SW480 (cell line): Measurements from ENCODE around the gene PTPDC1.

Experiments used
- DNase-seq: peaks from one replicate; pipeline ENCODE4 v3.0.0-alpha.2; 2016; ENCODE audit warnings: low spot score

PTPDC1 gene, protein sequence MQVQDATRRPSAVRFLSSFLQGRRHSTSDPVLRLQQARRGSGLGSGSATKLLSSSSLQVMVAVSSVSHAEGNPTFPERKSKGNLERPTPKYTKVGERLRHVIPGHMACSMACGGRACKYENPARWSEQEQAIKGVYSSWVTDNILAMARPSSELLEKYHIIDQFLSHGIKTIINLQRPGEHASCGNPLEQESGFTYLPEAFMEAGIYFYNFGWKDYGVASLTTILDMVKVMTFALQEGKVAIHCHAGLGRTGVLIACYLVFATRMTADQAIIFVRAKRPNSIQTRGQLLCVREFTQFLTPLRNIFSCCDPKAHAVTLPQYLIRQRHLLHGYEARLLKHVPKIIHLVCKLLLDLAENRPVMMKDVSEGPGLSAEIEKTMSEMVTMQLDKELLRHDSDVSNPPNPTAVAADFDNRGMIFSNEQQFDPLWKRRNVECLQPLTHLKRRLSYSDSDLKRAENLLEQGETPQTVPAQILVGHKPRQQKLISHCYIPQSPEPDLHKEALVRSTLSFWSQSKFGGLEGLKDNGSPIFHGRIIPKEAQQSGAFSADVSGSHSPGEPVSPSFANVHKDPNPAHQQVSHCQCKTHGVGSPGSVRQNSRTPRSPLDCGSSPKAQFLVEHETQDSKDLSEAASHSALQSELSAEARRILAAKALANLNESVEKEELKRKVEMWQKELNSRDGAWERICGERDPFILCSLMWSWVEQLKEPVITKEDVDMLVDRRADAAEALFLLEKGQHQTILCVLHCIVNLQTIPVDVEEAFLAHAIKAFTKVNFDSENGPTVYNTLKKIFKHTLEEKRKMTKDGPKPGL

DNA sequence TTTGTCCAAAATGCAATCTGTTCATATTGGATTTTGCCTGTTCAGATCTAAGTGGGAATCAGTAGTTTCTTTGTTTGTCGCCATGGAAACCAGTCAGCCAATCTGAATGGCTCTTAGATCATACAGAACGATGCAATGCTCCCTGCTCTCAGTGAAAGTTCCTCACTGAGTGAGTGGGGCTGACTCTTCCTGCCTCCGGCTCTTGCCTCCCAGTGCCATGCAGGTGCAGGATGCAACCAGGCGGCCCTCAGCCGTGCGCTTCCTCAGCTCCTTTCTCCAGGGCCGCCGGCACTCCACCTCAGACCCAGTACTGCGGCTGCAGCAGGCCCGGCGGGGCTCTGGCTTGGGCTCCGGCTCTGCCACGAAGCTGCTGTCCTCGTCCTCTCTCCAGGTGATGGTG, at the start of gene PTPDC1:
Gene PTPDC1, plus strand, starts transcription at position 151 of the 400 bp plus-strand sequence. Its CDS starts 67 bp downstream, at position 218.
- DNase-seq, result peak; percentile 76

DNA sequence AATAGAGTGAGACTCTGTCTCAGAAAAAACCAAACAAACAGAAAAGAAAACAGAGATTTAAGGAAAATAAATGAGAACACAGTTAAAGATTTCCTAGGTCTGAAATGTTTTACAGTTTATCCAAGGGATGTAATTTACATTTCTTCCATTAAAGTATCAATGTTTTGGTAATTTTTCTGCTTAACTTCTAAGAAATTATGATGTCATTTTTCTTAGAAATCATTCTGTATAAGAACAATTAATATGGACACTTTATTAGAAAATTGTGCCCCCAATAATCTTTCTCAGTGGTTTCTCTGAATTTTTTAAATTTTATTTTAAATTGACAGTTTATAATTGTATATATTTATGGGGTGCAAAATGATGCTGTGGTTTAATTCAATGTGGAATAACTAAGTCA, 49.8 kb upstream of the PTPDC1 start:
- DNase-seq, result no peak

DNA sequence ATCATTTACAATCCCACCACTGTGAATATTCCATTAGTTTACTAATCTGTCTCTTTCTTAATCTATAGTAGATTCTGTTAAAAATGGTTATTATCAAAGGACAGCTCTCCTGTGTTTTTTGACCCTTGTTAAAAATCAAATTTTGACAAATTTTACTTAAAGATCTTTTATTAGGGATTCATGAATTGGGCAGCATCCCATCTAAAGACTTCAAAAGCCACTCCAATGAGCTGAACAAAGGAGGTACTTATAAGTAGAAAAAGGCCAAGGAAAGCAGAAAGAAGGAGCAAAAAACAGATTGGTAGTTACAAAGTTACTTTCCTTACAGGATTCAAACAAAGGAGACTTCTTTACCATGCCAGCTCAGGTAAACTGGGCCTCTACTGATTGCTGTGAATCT, 44.5 kb upstream of the PTPDC1 start:
- no peak for DNase-seq

DNA sequence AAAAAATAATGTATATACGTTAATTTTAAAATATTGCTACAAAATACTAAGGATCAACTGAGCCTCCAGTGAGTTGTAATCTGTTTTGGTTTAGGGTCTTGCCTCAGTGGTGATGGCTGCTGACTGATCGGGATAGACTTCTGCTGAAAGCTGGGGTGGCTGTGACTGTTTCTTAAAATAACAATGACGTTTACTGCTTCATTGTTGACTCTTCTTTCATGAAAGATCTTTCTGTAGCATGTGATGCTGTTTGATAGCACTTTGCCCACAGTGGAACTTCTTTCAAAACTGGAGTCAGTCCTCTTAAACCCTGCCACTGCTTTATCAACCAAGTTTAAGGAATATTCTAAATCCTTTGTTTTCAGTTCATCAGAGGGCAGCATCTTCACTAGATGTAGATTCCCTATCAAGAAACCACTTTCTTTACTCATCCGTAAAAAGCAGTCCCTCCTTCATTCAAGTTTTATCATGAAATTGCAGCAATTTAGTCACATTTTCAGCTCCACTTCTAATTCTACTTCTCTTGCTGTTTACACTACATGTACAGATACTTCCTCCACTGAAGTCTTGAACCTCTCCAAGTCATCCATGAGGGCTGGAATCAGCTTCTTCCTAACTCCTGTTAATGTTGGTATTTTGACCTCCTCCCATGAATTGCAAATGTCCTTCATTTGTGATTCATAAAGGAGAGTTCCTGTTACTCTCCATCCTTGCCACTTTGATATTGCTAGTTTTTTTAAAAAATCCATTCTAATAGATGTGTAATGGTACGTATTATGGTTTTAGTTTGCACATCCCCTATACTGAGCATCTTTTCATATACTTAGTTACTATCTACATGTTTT, 41.5 kb upstream of the PTPDC1 start:
- no peak for DNase-seq

DNA sequence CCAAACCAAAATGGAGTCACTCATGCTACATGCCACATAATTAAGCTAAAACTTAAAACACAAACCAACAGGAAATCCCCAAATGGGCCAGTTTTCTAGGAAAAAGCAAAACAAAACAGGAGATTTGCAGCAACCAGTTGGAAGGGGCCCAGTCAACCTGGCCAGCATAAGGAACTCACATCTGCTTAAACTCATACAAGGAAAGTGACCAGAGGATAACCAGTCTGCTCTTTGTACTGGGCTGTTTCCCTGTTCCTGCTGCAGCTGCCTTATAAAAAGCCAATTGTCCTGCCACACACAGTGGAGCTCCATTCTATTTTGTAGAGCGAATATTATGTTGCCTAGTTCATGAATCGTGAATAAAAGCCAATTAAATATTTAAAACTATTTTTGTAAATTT, 29.5 kb upstream of the PTPDC1 start:
- DNase-seq, result no peak

DNA sequence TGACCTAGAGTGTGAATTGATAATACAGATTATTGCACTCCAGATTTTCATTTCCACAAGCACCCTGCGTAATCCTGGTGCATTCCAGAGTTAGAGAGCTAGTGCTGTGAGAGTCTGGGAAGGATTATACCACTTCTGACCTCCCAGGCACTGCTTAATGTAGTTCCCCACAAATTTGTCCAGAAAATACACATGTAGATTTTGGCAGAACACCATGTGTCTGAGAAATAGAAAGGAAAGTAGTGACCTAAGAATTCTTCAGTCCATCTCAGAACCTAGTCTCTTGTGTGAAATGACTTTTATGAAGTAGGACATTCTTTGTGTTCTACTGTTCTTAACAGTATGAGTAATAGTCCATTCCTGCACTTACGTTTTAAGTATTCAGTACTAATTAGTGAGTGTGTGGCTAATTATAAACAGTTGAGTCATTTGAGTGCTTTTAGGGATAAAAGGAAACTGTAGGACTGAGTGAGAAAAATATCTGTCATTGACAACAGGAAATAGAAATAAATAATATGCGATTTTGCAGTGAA, 27.8 kb upstream of the PTPDC1 start:
- DNase-seq, result no peak

DNA sequence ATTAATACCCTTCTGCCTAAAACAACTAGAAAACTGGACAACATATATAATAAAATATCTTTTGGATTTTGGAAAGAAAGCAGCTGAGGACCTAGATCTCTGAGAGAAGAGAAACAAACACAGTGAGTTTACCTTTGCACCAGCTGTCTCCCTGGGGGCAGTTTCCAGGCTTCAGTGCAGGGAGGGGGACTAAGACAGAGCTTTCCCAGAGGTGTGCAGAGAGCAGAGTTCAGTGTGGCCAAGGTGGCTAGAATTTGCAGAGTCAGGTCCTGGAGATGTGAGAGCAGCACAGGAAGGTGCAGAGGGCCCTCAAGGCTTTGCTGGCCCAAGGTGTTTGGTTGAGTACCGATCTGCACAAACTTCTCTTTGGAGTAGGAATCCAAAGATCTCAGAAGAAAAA, 26.3 kb upstream of the PTPDC1 start:
- no peak for DNase-seq

DNA sequence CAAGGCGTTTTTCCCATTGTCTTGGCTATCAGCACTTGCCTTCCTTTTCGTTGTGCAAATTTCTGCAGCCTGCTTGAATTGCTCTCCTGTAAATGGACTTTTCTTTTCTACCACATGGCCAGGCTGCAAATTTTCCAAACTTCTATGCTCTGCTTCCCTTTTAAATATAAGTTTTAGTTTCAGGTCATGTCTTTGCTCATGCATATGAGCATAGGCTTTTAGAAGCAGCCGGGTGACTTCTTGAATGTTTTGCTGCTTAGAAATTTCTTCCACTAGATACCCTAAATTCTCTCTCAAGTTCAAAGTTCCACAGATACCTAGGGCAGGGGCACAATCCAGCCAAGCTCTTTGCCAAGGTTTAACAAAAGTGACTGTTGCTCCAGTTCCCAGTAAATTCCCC, 22.4 kb upstream of the PTPDC1 start:
- DNase-seq, result no peak

DNA sequence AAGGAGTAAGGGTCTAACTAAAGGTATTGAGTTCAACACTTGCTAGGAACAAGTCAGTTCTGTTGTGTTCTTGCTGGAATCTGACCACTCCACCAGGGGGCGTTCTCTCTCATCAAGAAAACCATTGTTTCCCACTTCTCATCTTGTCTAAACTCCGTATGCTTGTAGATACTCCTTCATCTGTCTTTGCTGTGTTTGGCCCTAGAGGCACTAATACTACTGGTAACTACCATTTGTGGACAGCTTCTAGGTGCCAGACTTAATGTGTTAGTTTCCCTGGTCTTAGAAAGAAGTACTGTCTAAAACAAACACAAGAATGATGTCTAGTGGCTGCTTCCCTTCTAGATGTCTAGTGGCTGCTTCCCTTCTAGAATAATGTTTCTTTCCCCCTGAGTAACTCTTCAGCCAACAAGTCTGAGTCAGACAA, 18.7 kb upstream of the PTPDC1 start:
- peak; percentile 73 for DNase-seq

DNA sequence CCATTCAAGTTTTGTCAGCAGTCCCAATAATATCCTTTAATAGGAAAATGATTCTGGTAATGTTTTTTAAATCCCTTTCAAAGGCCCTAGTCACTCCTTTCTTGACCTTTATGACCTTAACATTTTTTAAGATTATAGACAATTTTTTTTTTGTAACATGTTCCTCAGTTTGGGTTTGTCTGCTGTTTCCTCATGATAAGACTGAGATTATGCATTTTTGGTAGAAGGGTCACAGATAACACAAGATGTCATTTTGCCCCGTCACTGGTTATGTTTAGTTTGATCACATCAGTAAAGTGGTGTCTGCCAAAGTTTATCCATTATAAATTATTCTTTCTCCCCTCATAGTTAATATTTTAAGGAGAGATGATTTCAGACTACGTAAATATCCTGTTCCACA, 16.0 kb upstream of the PTPDC1 start:
- DNase-seq, result no peak

DNA sequence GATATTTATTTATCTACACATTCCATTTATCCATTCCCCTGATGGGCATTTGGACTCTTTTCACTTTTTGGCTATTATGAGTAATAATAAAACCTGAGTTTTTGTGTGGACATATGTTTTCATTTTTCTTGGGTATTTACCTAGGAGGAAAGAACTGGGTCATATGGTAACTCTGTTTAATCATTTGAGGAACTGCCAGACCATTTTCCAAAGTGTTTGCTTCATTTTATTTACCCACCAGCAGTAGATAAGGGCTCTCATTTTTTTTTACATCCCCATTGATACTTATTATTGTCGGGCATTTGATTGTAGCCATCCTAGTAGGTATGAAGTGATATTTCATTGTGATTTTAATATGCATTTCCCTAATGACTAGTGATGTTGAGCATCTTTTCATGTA, 7.7 kb upstream of the PTPDC1 start:
- DNase-seq, result no peak

DNA sequence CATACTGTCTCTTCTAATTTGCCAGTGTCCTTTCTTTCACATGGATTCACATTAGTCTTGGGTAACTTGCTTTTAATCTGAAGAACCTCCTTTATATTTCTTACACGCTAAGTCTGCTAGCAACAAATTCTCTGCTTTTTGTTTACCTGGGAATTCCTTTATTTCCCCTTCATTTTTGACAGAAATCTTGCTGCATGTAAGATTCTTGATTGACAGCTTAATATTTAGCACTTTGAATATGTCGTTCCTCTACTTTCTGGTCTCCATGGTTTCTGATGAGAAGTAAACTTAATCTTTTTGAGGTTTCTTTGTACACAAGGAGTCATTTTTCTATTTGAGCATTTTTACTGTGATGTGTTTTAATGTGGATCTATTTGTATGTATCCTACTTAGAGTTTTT, 6.2 kb upstream of the PTPDC1 start:
- no peak for DNase-seq

DNA sequence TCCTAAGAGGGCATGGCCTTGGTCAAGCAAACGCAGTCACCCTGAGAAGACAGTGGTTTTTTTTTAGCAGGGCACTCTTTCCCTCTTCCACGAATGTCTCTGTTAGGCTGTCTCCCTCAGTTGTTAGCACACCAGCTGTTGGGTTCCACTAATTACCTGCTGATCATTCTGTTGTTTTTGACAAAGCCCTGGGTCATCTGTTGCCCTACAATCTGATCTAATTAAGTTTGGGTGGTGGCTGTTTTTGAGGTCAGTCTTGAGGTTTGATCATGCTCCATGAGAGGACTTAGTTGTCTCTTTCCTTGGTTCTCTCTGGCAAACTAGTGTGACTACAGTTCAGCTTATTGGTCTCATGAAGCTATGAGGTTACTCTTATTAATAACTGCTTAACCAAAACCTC, 5.0 kb upstream of the PTPDC1 start:
- DNase-seq, result no peak

DNA sequence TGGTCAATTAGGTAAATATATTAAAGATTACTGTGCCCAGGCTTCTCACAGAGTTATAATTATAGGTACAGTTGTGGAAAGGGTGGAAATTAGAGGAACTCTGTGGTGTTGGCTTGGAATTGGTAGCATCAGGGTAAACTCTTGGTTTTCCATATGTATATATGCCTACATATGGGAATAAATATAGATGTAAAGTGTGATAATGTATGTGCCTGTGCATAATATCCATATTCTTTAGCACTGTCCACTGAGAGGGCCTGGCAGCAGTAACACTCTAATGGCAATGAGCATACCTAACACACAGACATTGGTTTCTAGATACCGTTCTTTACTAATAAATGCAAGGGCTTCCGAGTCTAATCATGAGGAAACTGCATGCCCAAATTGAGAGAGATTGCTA, 4.0 kb upstream of the PTPDC1 start:
- DNase-seq, result no peak

DNA sequence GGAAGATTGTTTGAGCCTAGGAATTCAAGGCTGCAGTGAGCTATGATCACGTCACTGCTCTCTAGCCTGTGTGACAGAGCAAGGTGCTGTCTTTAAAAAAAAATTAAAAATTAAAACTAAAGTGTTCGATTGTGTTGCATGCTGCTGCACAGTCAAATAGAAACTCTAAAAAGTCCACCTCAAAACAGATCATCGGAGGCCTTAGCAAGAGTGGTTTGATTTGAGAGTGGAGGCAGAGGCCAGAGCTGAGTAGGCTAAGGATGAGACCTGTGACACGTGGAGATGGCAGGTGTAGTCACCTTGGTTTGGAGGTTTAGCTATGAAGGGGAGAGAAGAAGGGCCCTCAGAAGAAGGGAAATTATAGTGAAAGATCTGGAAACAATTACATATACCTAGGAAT, 2.8 kb upstream of the PTPDC1 start:
- no peak for DNase-seq

DNA sequence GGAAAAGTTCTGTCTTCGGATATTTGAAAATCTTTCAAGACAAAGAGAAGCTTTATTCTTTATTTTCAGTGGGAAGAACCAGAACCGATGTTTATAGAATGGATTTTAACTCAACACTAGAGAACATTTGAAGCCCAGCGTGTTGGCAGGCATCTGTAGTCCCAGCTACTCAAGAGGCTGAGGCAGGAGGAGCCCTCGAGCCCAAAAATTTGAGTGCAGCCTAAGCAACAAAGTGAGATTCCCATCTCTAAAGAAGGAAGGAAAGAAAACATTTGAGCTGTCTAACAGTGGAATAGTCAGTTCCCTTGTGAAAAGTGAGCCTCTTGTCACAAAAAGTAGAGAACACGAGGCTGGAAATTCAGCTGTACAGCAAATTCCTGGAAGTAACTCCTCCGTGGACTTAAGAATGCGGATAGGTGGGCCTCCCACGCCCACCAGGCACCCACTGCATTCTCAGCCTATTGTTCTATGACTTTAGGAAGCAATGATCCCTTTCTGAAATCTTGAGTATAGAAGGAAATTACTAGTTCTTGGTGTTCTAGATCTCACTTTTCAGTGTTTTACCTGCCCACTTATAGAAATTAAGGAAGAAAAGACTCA, 2.3 kb upstream of the PTPDC1 start:
- no peak for DNase-seq

DNA sequence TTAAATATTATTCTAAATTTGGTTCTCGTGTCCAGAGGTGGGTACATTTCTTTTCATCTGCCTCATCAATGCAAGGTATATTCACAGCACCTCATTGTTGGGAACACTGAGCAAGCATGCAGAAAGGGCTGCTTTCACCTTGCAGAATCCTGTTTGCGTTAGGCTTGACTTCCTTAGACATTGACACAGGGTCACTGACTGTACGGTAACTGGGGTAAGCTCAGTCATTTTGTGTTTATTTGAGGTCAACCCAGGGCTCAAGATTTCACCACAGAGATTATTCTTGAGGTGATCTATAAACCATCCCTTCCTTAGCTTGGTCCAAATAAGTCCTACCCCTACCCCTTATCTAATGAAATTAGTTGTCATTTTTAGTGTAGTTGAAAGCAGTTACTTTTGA, 1.7 kb upstream of the PTPDC1 start:
- DNase-seq, result no peak

DNA sequence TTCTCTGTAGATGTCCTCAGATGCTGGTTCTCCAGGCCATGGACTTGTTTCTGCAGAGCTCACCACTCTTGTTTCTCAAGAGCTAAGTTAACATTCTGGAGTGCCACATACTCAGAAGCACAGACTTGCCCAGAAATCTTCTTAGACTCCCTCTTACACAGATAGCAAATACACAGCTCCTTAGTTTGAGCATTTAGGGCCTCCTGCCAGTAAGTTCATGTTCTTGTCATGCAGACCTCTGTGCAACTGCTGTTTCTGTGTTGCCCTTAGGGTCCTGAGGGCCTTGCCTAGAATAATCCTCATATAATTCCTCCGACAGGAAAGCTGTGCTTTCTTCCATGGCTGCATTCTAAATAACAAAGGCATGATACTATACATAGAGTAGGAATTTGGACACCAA, 1.3 kb upstream of the PTPDC1 start:
- DNase-seq, result no peak

DNA sequence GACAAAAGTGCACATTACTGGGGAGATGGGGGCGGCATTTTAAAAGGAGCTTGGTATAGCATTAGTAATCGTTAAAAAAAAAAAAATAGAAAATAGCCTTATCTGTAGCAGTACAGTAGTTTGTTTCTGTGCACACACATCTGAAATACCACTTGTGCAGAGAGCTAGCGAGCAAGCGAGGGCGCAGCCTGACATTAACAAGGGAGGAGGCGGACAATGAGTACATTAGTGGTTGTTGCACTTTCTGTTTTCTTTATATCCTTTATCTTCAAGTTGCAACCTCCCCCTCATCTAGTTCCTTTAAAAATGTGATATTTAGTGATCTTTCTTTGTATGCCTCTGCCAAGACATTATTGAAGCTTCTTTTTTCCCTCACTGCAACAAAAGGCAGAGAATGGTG, 880 bp upstream of the PTPDC1 start:
- no peak for DNase-seq

DNA sequence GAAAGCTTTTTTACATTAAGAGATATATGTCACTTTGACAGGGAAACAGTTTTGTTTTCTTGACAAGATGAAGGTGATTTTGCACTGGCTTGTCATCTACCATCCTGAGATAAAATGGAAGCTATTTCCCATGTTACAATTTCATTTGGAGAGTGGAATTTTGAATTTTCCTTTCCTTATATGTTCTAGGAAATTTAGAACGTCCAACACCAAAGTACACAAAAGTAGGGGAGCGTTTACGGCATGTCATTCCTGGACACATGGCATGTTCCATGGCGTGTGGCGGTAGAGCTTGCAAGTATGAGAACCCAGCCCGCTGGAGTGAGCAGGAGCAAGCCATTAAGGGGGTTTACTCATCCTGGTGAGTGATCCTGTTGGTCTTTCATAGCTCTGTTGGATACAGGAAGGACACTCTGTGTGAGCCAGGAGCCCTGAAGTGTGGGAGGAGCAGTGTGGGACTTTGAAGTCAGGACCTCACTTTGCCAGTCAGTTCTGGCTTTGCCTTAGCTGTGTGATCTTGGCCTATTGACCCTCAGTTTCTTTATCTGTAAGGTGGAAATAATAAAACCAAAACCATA, 887 bp downstream of the PTPDC1 start:
- peak; percentile 73 for DNase-seq
